Adrenal gland (tissue), 12 donors: ENCODE measurements around the gene MSANTD1. TPM values are rescaled to one million over a fixed set of nuclear protein-coding genes. Genes with fewer than 3 reads are reported as not detected.

Source experiments
- DNase-seq, 7 donors: peaks; one replicate each; pipeline ENCODE4 v3.0.0-alpha.2; 2019 to 2020
- H3K27ac ChIP-seq, 5 donors: fragments of 200-600 bp; sonication (generic) in 4 of 5; 1 replicate in 3 of 5; 2 replicates in 2 of 5; pipeline versions ENCODE4 v1.5.1 to v1.8.0; 2016 to 2020; ENCODE audit warnings: mild to moderate bottlenecking in 1 of 5
- H3K27me3 ChIP-seq: fragments of 200-600 bp; 2 replicates; pipeline ENCODE4 v1.8.0; 2021
- H3K36me3 ChIP-seq, 2 donors: fragments of 200-600 bp; replicated peaks in 1 of 2; 1 replicate in 1 of 2; 2 replicates in 1 of 2; pipeline versions ENCODE4 v1.5.1 to v1.8.0; 2018 to 2022
- H3K4me1 ChIP-seq, 2 donors: fragments of 200-600 bp; replicated peaks in 1 of 2; 1 replicate in 1 of 2; 2 replicates in 1 of 2; pipeline versions ENCODE4 v1.5.1 to v1.8.0; 2018 to 2021
- H3K4me3 ChIP-seq, 4 donors: fragments of 200-600 bp; sonication (generic) in 3 of 4; one replicate each; pipeline ENCODE4 v1.5.1; 2016 to 2018
- H3K9me3 ChIP-seq, 3 donors: fragments of 200-600 bp; sonication (generic) in 1 of 3; replicated peaks in 1 of 3; 1 replicate in 2 of 3; 2 replicates in 1 of 3; pipeline versions ENCODE4 v1.5.1 to v1.8.0; 2016 to 2021
- CTCF ChIP-seq, 6 experiments: fragments of 450-650 bp in 4 of 6; fragments of 200-600 bp in 2 of 6; sonication (generic) in 1 of 6; IDR thresholded peaks; 1 replicate in 5 of 6; 2 replicates in 1 of 6; pipeline versions ENCODE4 v1.5.1 to v1.8.0; 2016 to 2021; ENCODE audit warnings: antibody characterized with exemption in 6 of 6, mild to moderate bottlenecking in 2 of 6, moderate library complexity in 1 of 6
- POLR2A ChIP-seq, 2 donors: fragments of 450-650 bp; IDR thresholded peaks; one replicate each; pipeline ENCODE4 v1.6.1; 2017; ENCODE audit warnings: antibody characterized with exemption in 2 of 2, mild to moderate bottlenecking in 2 of 2, moderate library complexity in 1 of 2
- WGBS, 4 donors: extraction: QIAGEN DNeasy Blood & Tissue Kit in 2 of 4; methylation state at CpG; one replicate each; pipeline versions ENCODE4 v1.1.5 to v1.1.7; 2013 to 2017; 5-methylcytosine and 5-hydroxymethylcytosine counted together
- intact Hi-C, 2 donors: fragments of 100-400 bp; cut with DNase I; formaldehyde crosslinking; loops; one replicate each; pipeline versions ENCODE4 v1.14.1 to v1.15.0; 2022 to 2023
- polyA plus RNA-seq, 3 donors: library from polyadenylated mRNA; stranded (reverse); fragments of 200-250 nt in 2 of 3; fragments of 350-450 nt in 1 of 3; fragmentation: Illumina TruSeq in 1 of 3; extraction: RNeasy Lipid Tissue Mini Kit (QIAGEN cat#74804) in 1 of 3; gene quantifications; one replicate each; pipeline ENCODE4 v1.2.3, GENCODE V29; 2013 to 2014
- total RNA-seq, 9 donors: library from RNA; depleted of rRNA in 4 of 9; stranded (reverse); fragments of >200 nt in 4 of 9; fragments of 120-200 nt in 1 of 9; fragmentation: NEBNext Ultra II Directional in 1 of 9; extraction: Animal tissue kit (Norgen Biotek cat#: 25700) in 1 of 9; gene quantifications; one replicate each; pipeline versions ENCODE4 v1.1.0 to v1.2.4, GENCODE V29; 2013 to 2023
- donor health status: healthy with polysubstance abuse.
- donor health status: Bipolar disorder and iron deficiency.
- donor health status: DM: yes; HTN: yes; CAD: no.
- donor health status: DM: no; HTN: no; CAD: no.
- donor health status: DM: no; HTN: no; CAD: no.
- donor health status: DM: yes; HTN: yes; CAD: no.

The MSANTD1 gene
- total and polyA plus RNA-seq, 12 donors, result 0.05 to 3.0 (median 0.40) TPM; not detected in 1

- intact Hi-C loops, result no loop called here
- no peaks in the 10 kb centered on the region for H3K9me3 ChIP-seq
- no peak for DNase-seq
- H3K4me1 ChIP-seq, result peaks cover 8 to 24% of the 10 kb centered on the region in 2 donors
- H3K4me3 ChIP-seq, result no peak overlapping the region
- 89 to 93% (median 93%) methylated on average over 11 of the region's 11 CpGs for WGBS, 4 donors
- TF ChIP-seq CTCF (IDR thresholded peaks at IDR 0.05) (no peak), POLR2A (IDR thresholded peaks at IDR 0.05) (no peak)
- H3K36me3 ChIP-seq, result peaks cover 0 to 42% of the 10 kb centered on the region in 2 donors
- no peaks in the 10 kb centered on the region for H3K27me3 ChIP-seq
- H3K27ac ChIP-seq, result no peak overlapping the region
Measured at GRCh38 chr4:3205995-3206394, 43.0 kb upstream of the MSANTD1 start.

- intact Hi-C loops, result no loop called here
- TF ChIP-seq CTCF (IDR thresholded peaks at IDR 0.05) (no peak), POLR2A (IDR thresholded peaks at IDR 0.05) (no peak)
- Histone ChIP-seq H3K36me3 (peaks cover 0 to 45% of the 10 kb centered on the region in 2 donors), H3K27ac (no peak overlapping the region), H3K27me3 (no peaks in the 10 kb centered on the region), H3K4me1 (peaks cover 8 to 24% of the 10 kb centered on the region in 2 donors), H3K9me3 (no peaks in the 10 kb centered on the region), H3K4me3 (no peak overlapping the region)
- WGBS, 4 donors, result 95 to 96% (median 95%) methylated on average over 18 of the region's 18 CpGs
- no peak for DNase-seq
Measured at GRCh38 chr4:3206439-3207100, 42.4 kb upstream of the MSANTD1 start.

GRCh38 chr4:3207531-3208037 lies 41.4 kb upstream of the MSANTD1 start:
- WGBS, 4 donors, result 64 to 83% (median 72%) methylated on average over 5 of the region's 5 CpGs
- H3K36me3 ChIP-seq, result peaks cover 0 to 55% of the 10 kb centered on the region in 2 donors
- no peak overlapping the region for H3K4me3 ChIP-seq
- peaks cover 8 to 24% of the 10 kb centered on the region in 2 donors for H3K4me1 ChIP-seq
- DNase-seq, result peak in 1 of 7 donors; percentile 37
- H3K27ac ChIP-seq, result peak overlapping the region in 1 of 5 donors; percentile 35
- intact Hi-C loops, result no loop called here
- H3K9me3 ChIP-seq, result no peaks in the 10 kb centered on the region
- H3K27me3 ChIP-seq, result no peaks in the 10 kb centered on the region
- TF ChIP-seq POLR2A (IDR thresholded peaks at IDR 0.05) (no peak), CTCF (IDR thresholded peaks at IDR 0.05) (peak in 5 of 6 experiments; percentile 9 to 44 (median 38))

GRCh38 chr4:3208826-3209225 lies 40.1 kb upstream of the MSANTD1 start:
- no peak overlapping the region for H3K4me3 ChIP-seq
- H3K27me3 ChIP-seq, result no peaks in the 10 kb centered on the region
- DNase-seq, result no peak
- H3K27ac ChIP-seq, result no peak overlapping the region
- H3K4me1 ChIP-seq, result peaks cover 0 to 12% of the 10 kb centered on the region in 2 donors
- TF ChIP-seq POLR2A (IDR thresholded peaks at IDR 0.05) (no peak), CTCF (IDR thresholded peaks at IDR 0.05) (no peak)
- H3K36me3 ChIP-seq, result peaks cover 0 to 67% of the 10 kb centered on the region in 2 donors
- H3K9me3 ChIP-seq, result no peaks in the 10 kb centered on the region
- WGBS, 4 donors, result 96 to 99% (median 96%) methylated on average over 14 of the region's 14 CpGs
- intact Hi-C loops, result no loop called here
